SKM-1 treated with dmso at 0.1 percent for 144 hours (cell line): ENCODE data around the gene MFSD12.
A peak's percentile ranks its signal among the peaks of the same experiment; 100 is the strongest.
"Not testable (repeated sequence)": the region's sequence is repeated elsewhere in the genome, so short reads cannot be mapped to it uniquely, and the experiment has no call there.

Source experiments
- DNase-seq: peaks from one replicate; lab custom pipeline; 2025; ENCODE audit not compliant: unreplicated experiment; lab: John Stamatoyannopoulos, UW

MFSD12 gene

GRCh38 chr19:3537438-3538240, 19.7 kb downstream of the MFSD12 start:
- DNase-seq: peak; percentile 34

- no peak for DNase-seq
These were observed 20.3 kb downstream of the MFSD12 start for GRCh38 chr19:3537101-3537437.

DNA sequence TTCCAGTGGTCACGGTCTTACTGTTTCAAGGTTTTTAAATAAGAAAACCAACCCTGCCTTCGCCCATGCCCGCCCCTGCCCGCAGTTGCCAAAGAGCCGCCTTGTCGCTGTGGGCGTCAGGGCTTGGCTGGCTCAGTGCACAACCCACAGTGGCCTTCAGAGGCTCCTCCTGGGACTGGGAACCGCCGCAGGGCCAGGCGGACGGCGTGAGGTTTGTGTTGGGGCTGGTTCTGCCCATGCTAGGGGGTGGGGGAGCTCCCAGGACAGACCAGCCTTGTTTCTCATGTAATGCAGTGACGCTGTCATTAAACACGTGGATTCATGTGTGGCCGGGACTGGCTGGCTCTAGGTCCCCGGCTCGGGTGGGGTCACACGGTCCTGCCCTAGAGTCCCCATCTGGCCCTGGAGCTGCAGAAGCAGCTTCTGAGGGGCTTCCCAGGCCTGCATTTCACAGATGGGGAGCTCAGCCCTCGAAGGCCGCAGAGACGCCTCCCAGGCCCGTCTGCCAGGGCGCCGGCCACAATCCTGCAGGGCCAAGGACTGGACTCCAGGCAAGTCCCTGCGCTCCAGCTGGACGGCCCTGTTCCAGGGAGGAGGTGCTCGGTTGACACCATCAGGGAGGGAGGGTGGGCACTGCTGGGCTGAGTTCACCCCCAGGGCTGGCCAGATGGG, 20.8 kb downstream of the MFSD12 start:
- DNase-seq: no peak

DNA sequence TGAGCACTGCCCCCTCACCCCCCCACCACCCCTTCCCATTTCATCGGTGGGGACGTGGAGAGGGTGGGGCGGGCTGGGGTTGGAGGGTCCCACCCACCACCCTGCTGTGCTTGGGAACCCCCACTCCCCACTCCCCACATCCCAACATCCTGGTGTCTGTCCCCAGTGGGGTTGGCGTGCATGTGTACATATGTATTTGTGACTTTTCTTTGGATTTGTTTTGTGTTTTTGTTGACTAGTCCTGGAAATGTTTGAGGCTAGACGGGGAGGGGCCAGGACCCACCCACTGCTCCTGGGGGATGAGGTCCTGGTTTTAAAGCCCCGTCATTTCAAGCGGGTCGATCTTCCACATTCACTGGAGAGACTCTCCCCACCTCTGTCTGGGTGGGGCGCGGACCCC, 21.4 kb downstream of the MFSD12 start:
- no peak for DNase-seq

DNA sequence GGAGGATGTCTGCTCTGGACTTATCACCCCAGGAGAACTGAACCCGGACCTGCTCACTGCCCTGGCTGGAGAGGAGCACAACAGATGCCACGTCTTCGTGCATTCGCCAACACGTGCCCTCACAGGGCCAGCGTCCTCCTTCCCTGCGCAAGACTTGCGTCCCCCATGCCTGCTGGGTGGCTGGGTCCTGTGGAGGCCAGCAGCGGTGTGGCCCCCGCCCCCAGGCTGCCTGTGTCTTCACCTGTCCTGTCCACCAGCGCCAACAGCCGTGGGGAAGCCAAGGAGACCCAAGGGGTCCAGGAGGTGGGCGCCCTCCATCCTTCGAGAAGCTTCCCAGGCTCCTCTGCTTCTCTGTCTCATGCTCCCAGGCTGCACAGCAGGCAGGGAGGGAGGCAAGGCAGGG, 21.8 kb downstream of the MFSD12 start:
- DNase-seq: no peak

- no peak for DNase-seq
These were observed 22.2 kb downstream of the MFSD12 start for GRCh38 chr19:3535235-3535535.

GRCh38 chr19:3534375-3535234, 22.8 kb downstream of the MFSD12 start:
- no peak for DNase-seq

DNA sequence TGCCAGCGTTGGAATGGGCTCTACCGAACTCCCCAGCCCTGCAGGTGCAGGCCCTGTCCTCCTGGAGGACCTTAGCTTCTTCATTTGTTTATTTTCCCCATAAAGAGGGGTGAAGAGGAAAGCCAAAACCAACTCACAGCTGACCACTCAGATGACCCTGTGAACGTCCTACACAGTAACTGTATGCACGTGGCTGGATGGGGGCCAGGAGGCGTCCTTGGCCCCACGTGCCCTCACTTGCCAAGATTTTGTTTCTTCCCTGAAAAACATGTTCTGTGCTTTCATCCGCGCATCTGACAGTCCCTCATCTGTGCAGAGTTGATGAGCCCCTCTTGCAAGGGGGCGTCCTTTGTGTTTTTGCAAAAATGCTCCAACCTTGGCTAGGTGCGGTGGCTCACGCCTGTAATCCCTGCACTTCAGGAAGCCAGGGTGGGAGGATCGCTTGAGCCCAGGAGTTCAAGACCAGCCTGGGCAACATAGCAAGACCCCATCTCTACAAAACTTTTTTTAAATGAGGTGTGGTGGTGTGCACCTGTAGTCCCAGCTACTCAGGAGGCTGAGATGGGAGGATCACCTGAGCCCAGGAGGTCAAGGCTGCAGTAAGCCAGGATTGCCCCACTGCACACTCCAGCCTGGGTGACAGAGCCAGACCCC, 23.7 kb downstream of the MFSD12 start:
- DNase-seq: no peak

DNA sequence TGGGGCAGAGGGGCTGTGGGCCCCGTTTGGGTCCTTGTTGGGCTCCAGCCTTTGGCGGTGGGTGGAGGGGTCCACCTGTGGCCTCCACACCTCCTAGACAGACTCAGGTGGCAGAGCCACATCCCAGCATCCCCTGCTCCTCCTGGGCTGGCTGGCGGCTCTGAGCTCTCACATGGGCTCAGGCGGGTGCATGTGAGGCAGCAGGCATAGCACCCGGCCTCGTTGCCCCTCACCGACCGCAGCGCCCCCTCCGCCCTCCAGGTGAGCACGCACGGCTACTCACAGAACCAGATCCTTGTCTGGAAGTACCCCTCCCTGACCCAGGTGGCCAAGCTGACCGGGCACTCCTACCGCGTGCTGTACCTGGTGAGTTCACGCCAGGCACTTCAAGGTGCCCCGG, 24.4 kb downstream of the MFSD12 start:
- DNase-seq: no peak

- DNase-seq: no peak
These were observed 25.1 kb downstream of the MFSD12 start for GRCh38 chr19:3532154-3532786.

DNA sequence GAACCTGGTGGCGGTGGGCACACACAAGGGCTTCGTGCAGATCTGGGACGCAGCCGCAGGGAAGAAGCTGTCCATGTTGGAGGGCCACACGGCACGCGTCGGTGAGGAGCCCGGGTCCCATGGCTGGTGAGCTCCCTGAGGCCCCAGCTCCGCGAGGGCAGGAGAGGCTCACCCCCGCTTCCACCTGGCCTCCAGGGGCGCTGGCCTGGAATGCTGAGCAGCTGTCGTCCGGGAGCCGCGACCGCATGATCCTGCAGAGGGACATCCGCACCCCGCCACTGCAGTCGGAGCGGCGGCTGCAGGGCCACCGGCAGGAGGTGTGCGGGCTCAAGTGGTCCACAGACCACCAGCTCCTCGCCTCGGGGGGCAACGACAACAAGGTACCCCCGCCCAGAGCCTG, 25.7 kb downstream of the MFSD12 start:
- DNase-seq: no peak

DNA sequence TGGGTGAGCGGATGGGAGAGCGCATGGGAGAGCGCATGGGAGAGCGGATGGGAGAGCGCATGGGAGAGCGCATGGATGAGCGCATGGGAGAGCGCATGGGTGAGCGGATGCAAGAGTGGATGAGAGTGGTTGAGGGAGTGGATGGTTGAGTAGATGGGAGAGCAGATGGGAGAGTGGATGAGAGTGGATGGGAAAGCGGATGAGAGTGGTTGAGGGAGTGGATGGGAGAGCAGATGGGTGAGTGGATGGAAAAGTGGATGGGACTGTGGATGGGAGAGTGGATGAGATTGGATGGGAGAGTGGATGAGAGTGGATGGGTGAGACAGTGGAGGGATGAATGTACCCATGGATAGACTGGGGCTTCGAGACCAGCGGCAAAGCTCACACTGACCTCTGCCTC, 27.0 kb downstream of the MFSD12 start:
- no peak for DNase-seq

DNA sequence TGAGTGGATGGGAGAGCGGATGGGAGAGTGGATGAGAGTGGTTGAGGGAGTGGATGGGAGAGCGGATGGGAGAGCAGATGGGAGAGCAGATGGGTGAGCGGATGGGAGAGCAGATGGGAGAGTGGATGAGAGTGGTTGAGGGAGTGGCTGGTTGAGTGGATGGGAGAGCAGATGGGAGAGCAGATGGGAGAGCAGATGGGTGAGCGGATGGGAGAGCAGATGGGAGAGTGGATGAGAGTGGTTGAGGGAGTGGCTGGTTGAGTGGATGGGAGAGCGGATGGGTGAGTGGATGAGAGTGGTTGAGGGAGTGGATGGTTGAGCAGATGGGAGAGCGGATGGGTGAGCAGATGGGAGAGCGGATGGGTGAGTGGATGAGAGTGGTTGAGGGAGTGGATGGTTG, 28.1 kb downstream of the MFSD12 start:
- not testable (repeated sequence) for DNase-seq

DNA sequence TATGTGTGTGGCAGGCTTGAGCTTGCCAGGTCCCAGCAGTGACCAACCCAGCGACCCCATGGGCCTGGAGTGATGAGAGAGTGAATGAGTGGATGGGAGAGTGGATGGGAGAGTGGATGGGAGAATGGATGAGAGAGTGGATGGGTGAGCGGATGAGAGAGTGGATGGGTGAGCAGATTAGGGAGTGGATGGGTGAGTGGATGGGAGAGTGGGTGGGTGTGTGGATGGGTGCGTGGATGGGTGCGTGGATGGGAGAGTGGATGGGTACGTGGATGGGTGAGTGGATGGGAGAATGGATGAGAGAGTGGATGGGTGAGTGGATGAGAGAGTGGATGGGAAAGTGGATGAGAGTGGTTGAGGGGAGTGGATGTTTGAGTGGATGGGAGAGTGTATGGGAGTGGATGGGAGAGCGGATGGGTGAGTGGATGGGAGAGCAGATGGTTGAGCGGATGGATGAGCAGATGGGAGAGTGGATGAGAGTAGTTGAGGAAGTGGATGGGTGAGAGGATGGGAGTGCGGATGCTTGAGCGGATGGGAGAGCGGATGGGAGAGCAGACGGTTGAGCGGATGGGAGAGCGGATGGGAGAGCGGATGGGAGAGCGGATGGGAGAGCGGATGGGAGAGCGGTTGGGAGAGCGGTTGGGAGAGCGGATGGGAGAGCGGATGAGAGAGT, 28.7 kb downstream of the MFSD12 start:
- DNase-seq: no peak

GRCh38 chr19:3528080-3528479, 29.3 kb downstream of the MFSD12 start:
- no peak for DNase-seq

DNA sequence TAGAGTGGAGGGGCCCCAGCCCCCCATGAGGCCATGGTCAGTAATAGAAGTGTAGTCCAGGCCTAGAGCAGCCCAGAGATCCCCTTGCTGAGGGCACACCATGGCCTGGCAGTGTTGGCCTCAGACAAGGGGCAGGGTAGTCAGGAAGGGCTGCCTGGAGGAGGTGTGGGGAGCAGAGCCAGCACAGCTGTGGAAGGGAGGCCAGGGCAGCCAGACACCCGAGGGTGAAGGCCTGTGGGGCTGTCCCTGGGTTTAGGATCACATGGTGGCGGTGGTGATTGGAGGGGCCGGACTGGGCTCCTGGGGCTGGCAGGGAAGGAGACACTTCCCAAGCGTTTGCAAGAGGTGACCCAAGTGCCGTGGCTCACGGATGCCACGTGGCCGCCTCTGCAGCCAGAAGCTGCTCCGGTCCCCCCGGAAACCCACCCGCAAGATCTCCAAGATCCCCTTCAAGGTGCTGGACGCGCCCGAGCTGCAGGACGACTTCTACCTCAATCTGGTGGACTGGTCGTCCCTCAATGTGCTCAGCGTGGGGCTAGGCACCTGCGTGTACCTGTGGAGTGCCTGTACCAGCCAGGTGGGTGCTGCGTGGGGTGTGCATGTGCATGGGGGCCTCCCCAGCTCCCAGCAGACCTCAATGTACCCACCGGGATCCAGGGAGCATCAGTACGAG, 30.0 kb downstream of the MFSD12 start:
- no peak for DNase-seq

GRCh38 chr19:3526507-3527237, 30.7 kb downstream of the MFSD12 start:
- no peak for DNase-seq

GRCh38 chr19:3524904-3525451, 32.4 kb downstream of the MFSD12 start:
- DNase-seq: no peak
